ENCODE data around the gene KLF12.

The KLF12 gene

GRCh38 chr13:74111901-74112824 is 22.0 kb downstream of the KLF12 start:
- TF ChIP-seq ZFX (IDR thresholded peaks at IDR 0.05): no peak
- no peak for TF ChIP-seq CTCF (conservative IDR thresholded peaks at IDR 0.05)
- no peak overlapping the region for H3K27ac ChIP-seq

- H3K27ac ChIP-seq: no peak overlapping the region
- TF ChIP-seq ZFX (IDR thresholded peaks at IDR 0.05): no peak
- TF ChIP-seq CTCF (conservative IDR thresholded peaks at IDR 0.05): no peak
Measured at GRCh38 chr13:74111399-74111798, 22.8 kb downstream of the KLF12 start.

- TF ChIP-seq ZFX (IDR thresholded peaks at IDR 0.05) (no peak), CTCF (conservative IDR thresholded peaks at IDR 0.05) (no peak)
- no peak overlapping the region for H3K27ac ChIP-seq
Measured at GRCh38 chr13:74110053-74110452, 24.2 kb downstream of the KLF12 start.

GRCh38 chr13:74107598-74107997 is 26.6 kb downstream of the KLF12 start:
- TF ChIP-seq CTCF (conservative IDR thresholded peaks at IDR 0.05): no peak
- TF ChIP-seq ZFX (IDR thresholded peaks at IDR 0.05): no peak
- no peak overlapping the region for H3K27ac ChIP-seq

- TF ChIP-seq ZFX (IDR thresholded peaks at IDR 0.05) (no peak), CTCF (conservative IDR thresholded peaks at IDR 0.05) (no peak)
- H3K27ac ChIP-seq: no peak overlapping the region
Measured at GRCh38 chr13:74105871-74106270, 28.3 kb downstream of the KLF12 start.

- TF ChIP-seq ZFX (IDR thresholded peaks at IDR 0.05) (no peak), CTCF (conservative IDR thresholded peaks at IDR 0.05) (no peak)
- H3K27ac ChIP-seq: no peak overlapping the region
Measured at GRCh38 chr13:74104661-74105275, 29.4 kb downstream of the KLF12 start.

GRCh38 chr13:74103970-74104555 is 30.1 kb downstream of the KLF12 start:
- H3K27ac ChIP-seq: no peak overlapping the region
- no peak for TF ChIP-seq CTCF (conservative IDR thresholded peaks at IDR 0.05)
- no peak for TF ChIP-seq ZFX (IDR thresholded peaks at IDR 0.05)
